OCI-LY3 (cell line): Measurements from ENCODE around the gene GRN.

Experiments used
- H2AFZ ChIP-seq: fragments of 200-600, 300-600 bp; shearing (Covaris generic); 2 replicates; pipeline ENCODE4 v1.6.0; 2014; ENCODE audit warnings: antibody characterized with exemption, low read depth, low read length
- H3K27ac ChIP-seq: fragments of 200-600, 300-600 bp; sonication (generic); 2 replicates; pipeline ENCODE4 v1.5.1; 2014; ENCODE audit warnings: mild to moderate bottlenecking, low read length, moderate library complexity, mixed read lengths
- H3K27me3 ChIP-seq: fragments of 200-600, 300-600 bp; sonication (generic); 2 replicates; pipeline ENCODE4 v1.6.1; 2014; ENCODE audit warnings: low read depth, low read length, mixed read lengths
- H3K36me3 ChIP-seq: fragments of 200-600, 300-600 bp; sonication (generic); replicated peaks from 2 replicates; pipeline ENCODE3; 2014; ENCODE audit warnings: low read depth, low read length, mixed read lengths
- H3K4me1 ChIP-seq: fragments of 300-600, 200-600 bp; sonication (generic); 2 replicates; pipeline ENCODE4 v1.6.1; 2014; ENCODE audit warnings: low read length, mixed read lengths
- H3K4me2 ChIP-seq: fragments of 200-600, 300-600 bp; sonication (generic); 2 replicates; pipeline ENCODE4 v1.6.1; 2014; ENCODE audit warnings: low read length, mixed read lengths
- H3K4me3 ChIP-seq: fragments of 300-600, 200-600 bp; sonication (generic); 2 replicates; pipeline ENCODE4 v1.5.1; 2014; ENCODE audit warnings: antibody characterized with exemption, mild to moderate bottlenecking, low read length, moderate library complexity
- H3K79me2 ChIP-seq: fragments of 300-600, 200-600 bp; shearing (Covaris generic); 2 replicates; pipeline ENCODE4 v1.6.1; 2014; ENCODE audit warnings: mild to moderate bottlenecking, low read length, mixed read lengths
- H3K9ac ChIP-seq: fragments of 300-600, 200-600 bp; shearing (Covaris generic); 2 replicates; pipeline ENCODE4 v1.6.0; 2014; ENCODE audit warnings: mild to moderate bottlenecking, low read length, moderate library complexity
- H3K9me3 ChIP-seq: fragments of 200-600, 300-600 bp; shearing (Covaris generic); 2 replicates; pipeline ENCODE4 v1.6.1; 2014; ENCODE audit warnings: low read length, mixed read lengths; ENCODE audit not compliant: insufficient read depth
- H4K20me1 ChIP-seq: fragments of 200-600, 300-600 bp; sonication (generic); 2 replicates; pipeline ENCODE4 v1.6.1; 2016; ENCODE audit warnings: low read length, mixed read lengths; ENCODE audit not compliant: insufficient read depth
- EZH2phosphoT487 ChIP-seq: fragments of 200-600 bp; shearing (Covaris generic); IDR thresholded peaks from 2 replicates; pipeline ENCODE4 v1.6.1; 2018; ENCODE audit warnings: antibody characterized with exemption, mixed run types, low read depth
- TF ChIP-seq, protein P1 (sequence below): fragments of 200-600, 300-600 bp; sonication (generic); IDR thresholded peaks from 2 replicates; pipeline ENCODE4 v1.5.1; 2014; ENCODE audit warnings: antibody characterized with exemption, low read length, low read depth

The GRN gene

DNA sequence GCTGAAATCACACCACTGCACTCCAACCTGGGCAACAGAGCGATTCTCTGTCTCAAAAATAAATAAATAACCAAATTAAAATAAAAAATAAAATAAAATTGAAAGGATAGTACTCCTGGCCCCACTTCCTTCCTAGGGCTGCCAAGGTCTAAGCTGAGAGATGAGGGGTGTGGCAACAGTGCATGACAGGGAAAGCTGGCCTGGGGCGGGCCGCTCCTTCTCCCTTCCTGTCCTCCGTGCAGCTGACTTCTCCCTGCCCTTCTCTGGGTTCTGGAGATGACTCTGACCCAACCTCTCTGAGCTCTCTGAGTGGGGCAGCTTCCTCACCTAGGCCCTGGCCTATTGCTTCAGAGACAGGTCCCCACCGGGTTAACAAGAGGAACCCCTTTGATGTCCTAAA lies 11.7 kb upstream of the GRN start:
- Histone ChIP-seq H3K4me3 (no peak overlapping the region), H3K27ac (no peak overlapping the region), H3K9ac (no peak overlapping the region), H3K4me2 (no peak overlapping the region), H3K4me1 (peaks cover 38% of the 10 kb centered on the region), H3K9me3 (no peaks in the 10 kb centered on the region), H3K27me3 (no peaks in the 10 kb centered on the region), H3K36me3 (no peaks in the 10 kb centered on the region), H3K79me2 (no peaks in the 10 kb centered on the region), H2AFZ (no peak overlapping the region), H4K20me1 (no peaks in the 10 kb centered on the region)
- TF ChIP-seq EZH2phosphoT487 = no peak
- TF ChIP-seq, protein P1, sequence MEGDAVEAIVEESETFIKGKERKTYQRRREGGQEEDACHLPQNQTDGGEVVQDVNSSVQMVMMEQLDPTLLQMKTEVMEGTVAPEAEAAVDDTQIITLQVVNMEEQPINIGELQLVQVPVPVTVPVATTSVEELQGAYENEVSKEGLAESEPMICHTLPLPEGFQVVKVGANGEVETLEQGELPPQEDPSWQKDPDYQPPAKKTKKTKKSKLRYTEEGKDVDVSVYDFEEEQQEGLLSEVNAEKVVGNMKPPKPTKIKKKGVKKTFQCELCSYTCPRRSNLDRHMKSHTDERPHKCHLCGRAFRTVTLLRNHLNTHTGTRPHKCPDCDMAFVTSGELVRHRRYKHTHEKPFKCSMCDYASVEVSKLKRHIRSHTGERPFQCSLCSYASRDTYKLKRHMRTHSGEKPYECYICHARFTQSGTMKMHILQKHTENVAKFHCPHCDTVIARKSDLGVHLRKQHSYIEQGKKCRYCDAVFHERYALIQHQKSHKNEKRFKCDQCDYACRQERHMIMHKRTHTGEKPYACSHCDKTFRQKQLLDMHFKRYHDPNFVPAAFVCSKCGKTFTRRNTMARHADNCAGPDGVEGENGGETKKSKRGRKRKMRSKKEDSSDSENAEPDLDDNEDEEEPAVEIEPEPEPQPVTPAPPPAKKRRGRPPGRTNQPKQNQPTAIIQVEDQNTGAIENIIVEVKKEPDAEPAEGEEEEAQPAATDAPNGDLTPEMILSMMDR = no peak

DNA sequence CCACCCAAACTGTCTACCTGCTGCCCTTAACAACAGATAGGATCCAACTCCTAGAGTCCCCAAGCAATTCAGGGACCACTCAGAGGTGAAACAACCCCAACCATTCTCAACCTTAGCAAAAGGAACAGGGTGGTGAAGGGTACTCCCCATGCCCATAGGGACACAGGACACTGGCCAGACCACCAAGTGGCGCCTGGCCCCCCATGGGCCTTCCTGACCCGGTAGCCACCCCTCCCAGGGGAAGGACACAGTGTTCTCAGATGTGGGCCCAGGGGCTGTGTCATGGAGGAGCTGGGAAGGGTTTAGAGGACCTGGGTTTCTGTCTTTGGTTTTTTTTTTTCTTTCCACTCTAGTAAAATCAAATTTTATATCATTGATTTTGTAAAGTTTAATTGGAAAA lies 10.8 kb upstream of the GRN start:
- Histone ChIP-seq H3K4me2 (peak overlapping the region; percentile 60), H3K27ac (peak overlapping the region; percentile 66), H2AFZ (peak overlapping the region; percentile 61), H3K79me2 (no peaks in the 10 kb centered on the region), H3K27me3 (no peaks in the 10 kb centered on the region), H3K36me3 (no peaks in the 10 kb centered on the region), H3K9me3 (no peaks in the 10 kb centered on the region), H3K4me3 (no peak overlapping the region), H3K4me1 (peaks cover 42% of the 10 kb centered on the region), H4K20me1 (no peaks in the 10 kb centered on the region), H3K9ac (peak overlapping the region; percentile 17; the same call in 1 of the 2 replicates)
- no peak for TF ChIP-seq EZH2phosphoT487
- TF ChIP-seq, protein P1 = no peak

DNA sequence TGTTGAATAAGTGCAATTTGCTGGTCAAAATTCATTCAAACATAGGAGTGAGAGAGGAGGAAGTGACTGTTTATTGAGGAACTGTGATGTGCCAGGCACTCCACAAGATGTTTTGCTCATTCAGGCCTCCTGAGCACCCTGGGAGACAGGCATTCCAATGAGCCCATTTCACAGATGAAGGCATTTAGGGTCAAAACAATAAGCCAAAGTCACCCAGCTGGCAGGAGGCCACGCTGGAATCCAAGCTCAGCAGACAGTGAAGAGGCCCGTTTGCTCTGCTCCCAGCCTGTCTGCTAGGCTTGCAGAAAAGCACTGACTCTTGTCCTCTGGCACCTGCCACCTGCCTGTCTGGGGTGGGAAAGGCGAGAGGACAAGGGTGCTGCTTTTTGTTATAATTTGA lies 10.4 kb upstream of the GRN start:
- peak overlapping the region; percentile 60 for H3K4me2 ChIP-seq

DNA sequence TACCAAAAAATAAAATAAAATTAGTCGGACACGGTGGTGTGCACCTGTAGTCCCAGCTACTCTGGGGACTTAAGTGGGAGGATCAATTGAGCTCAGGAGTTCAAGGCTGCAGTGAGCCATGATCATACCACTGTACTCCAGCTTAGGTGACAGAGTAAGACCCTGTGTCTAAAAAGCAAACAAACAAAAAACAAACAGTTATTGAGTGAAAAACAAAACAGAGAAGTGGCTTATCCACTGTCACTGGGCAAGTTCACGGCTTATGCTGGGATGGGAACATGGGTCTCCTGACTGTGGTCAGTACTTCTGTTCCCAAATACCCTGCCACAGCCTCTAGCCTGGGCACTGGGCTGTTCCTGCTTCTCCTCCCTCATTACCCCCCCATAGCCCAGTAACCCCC lies 9.5 kb upstream of the GRN start:
- H3K36me3 ChIP-seq = no peaks in the 10 kb centered on the region
- TF ChIP-seq, protein P1 = no peak
- no peak for TF ChIP-seq EZH2phosphoT487
- H3K79me2 ChIP-seq = no peaks in the 10 kb centered on the region
- peak overlapping the region; percentile 29; the same call in 1 of the 2 replicates for H3K9ac ChIP-seq
- peaks cover 42% of the 10 kb centered on the region for H3K4me1 ChIP-seq
- no peaks in the 10 kb centered on the region for H3K9me3 ChIP-seq
- H3K4me2 ChIP-seq = peak overlapping the region; percentile 60
- H2AFZ ChIP-seq = 0 out of 2 replicates have a peak overlapping the region, but pooled peaks have one; percentile 9
- peak overlapping the region; percentile 66; the same call in 1 of the 2 replicates for H3K27ac ChIP-seq
- peak overlapping the region; percentile 43 for H3K4me3 ChIP-seq
- no peaks in the 10 kb centered on the region for H4K20me1 ChIP-seq
- H3K27me3 ChIP-seq = no peaks in the 10 kb centered on the region

More for the DNA sequence above, 10.4 kb upstream of the GRN start:
- Histone ChIP-seq H3K9me3 (no peaks in the 10 kb centered on the region), H3K9ac (peak overlapping the region; percentile 35; the same call in 1 of the 2 replicates), H2AFZ (peak overlapping the region; percentile 61; the same call in 1 of the 2 replicates), H4K20me1 (no peaks in the 10 kb centered on the region), H3K27me3 (no peaks in the 10 kb centered on the region), H3K27ac (peak overlapping the region; percentile 66), H3K4me1 (peaks cover 42% of the 10 kb centered on the region), H3K4me3 (peak overlapping the region; percentile 43), H3K36me3 (no peaks in the 10 kb centered on the region), H3K79me2 (no peaks in the 10 kb centered on the region)
- TF ChIP-seq, protein P1 = no peak
- TF ChIP-seq EZH2phosphoT487 = no peak
